GM20431 (cell line): ENCODE measurements around the gene EBNA1BP2.
"Not testable (repeated sequence)": the region's sequence is repeated elsewhere in the genome, so short reads cannot be mapped to it uniquely, and the experiment has no call there.

Source experiments
- in situ Hi-C: fragments of 300-500 bp; cut with MseI, MboI; formaldehyde crosslinking; loops from one replicate; pipeline ENCODE4 v1.15.0; 2020; ENCODE audit warnings: low sequenced_read_pairs; ENCODE audit not compliant: unreplicated experiment

The EBNA1BP2 gene

GRCh38 chr1:43174873-43175272 is 2.8 kb upstream of the EBNA1BP2 start:
- in situ Hi-C loops, result no loop called here

DNA sequence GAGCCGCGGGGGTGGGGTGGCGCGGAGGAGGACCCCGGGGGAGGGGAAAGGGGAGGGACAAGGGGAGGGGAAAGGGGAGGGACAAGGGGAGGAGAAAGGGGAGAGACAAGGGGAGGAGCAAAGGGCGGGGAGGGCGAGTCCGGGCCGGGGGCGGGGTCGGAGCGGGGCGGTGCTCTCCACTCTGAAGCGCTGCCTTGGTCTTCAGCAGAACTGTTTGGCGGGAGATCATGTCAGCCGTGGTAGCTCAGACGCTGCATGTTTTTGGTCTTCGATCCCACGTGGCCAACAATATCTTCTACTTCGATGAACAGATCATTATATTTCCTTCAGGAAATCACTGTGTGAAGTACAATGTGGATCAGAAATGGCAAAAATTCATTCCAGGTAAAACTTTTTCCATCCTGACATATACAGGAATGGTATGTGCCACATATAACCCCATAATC is 460 bp upstream of the EBNA1BP2 start:
- in situ Hi-C loops, result no loop called here

DNA sequence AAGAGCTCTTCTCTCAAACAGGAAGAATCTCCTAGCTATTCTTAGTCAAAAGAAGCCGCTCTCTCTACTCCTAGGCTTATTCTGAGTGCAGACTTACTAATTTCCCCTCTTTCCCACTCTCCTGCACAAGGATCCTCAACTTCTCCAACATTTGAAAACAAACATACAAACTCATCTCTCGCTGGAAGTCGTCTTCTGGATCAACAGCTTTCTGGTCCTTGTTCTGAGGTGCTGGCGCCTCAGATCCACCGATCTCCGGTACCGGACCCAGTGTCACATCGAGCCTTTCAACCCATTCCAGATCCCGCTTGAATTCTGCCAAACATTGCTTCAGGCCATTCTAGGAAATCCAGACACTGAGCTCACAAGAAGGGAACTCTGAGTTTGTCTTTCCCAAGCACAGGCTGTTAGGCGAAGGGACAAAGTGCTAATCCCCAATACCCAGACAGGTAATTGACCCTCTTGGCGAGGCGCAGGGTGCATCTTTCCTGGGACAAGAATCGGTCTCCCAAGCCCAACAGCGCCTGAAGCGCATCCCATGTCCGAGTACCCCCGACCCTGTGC is 696 bp downstream of the EBNA1BP2 start:
- in situ Hi-C loops, result no loop called here

DNA sequence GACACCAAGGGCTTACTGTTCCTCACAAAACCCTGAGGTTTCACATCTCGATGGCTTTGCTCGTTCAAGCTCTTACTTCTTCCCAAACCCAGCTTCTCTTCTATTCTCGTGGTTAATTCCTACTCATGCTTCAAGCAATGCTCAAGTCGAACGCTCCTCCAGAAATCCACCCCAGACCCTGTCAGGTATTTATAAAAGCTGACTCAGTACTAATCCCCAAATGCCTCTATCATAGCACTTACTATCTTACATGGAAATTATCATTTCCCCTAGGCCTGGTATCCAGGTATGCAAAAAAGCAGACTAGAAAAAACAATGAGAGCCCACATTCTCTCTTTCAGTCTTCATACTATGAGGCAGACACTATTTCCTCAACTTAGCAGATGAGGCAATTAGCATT is 6.3 kb downstream of the EBNA1BP2 start:
- in situ Hi-C loops, result no loop called here

DNA sequence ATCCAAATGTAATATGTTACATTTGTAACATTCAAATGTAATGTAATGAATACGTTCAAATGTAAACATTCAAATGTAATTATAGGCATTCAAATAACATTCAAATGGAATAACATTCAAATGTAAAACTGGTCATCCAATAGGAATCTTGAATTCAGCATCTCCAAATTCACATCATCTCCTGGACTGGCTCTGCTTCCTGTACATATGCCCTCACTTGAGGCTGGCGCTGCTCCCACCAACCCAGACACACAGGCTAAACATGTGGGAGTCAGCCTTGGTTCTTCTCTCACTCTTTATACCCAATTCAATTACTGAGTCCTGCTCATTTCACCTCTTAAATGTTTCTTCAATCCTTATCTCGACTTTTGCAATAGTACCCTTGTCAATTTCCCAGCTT is 6.9 kb downstream of the EBNA1BP2 start:
- in situ Hi-C loops, result no loop called here

DNA sequence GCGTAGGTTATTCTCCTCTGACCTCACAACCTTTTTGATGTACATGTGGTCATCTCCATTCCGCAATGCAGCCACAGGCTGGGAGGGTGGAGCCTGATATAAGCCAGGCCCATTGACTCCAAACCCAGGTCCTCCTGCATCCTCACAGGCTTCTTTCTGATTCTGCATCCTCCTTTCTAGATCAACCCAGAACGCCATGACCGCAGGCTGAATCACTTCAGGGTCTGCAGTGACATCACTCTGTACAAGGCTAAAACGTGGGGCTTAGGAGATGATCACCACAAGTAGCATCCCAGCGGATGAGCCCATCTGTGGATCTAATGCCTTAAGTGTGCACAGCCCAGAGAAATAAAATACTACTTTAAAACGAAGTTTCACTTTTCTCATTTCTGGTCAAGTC is 16.1 kb downstream of the EBNA1BP2 start:
- in situ Hi-C loops, result no loop called here

DNA sequence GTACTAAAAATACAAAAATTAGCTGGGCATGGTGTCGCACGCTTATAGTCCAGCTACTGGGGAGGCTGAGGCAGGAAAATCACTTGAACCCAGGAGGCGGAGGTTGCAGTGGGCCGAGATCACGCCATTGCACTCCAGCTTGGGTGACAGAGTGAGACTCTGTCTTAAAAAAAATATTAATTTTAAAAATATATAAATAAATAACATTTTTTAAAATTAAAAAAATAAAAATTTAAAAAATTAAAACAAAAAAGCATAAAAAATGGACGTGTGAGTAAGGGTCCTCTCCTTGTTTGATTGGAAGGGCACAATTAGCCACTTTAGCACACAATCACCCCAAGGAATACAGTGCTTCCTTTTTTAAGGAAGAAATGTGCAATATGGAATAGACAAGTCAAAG is 18.6 kb downstream of the EBNA1BP2 start:
- in situ Hi-C loops, result no loop called here

- in situ Hi-C loops, result no loop called here
These were observed 19.2 kb downstream of the EBNA1BP2 start for GRCh38 chr1:43152866-43153265.

DNA sequence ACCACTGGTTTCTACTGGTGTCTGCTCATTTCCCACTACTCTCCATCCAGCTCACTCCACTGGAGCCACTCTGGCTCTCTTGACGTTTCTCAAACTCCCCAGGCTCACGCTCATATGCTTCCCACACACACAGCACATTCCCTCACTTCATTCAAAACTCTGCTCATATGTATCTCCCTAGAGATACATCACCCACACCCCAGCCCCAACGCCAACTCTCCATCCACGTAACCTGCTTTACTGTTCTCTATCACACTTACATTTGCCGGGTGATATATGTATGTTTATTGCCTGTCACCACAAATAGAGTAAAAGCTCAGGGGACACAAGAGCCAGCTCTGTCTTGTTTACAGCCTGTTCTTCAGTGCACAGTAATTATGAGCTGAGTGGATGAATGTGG is 22.2 kb downstream of the EBNA1BP2 start:
- in situ Hi-C loops, result no loop called here

DNA sequence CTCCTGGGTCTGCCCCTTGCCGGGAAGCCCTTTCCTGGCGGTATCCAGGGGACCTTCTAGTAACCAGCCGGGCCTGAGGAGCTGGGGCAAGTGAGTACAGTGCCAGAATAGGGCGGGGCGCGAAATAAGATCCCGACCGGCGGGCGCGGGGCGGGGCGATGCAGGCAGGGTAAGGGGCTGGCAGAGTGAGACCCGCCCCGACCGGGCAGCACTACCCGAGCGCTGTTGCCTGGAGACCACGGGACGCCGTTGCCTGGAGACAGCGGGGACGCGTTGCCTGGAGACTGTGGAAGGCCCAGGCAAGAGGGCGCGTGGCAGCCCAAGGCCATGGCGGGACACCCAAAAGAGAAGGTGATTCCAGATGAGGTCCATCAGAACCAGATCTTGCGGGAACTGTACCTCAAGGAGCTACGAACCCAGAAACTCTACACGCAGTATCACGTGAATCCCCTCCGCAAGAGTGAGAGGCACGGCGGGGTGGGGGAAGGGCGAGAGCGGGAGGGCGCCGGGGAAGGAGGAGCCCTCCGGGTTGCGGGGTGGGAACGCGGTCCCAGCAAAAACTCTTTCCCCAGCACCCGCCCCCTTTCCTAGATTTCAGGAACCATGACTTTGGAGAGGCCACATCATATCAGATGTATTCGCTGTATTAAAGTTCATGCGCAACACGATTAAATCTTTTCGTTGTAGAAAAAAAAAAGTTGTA is 24.3 kb downstream of the EBNA1BP2 start:
- in situ Hi-C loops, result no loop called here

GRCh38 chr1:43144237-43144636 is 27.9 kb downstream of the EBNA1BP2 start:
- in situ Hi-C loops, result no loop called here

- in situ Hi-C loops, result no loop called here
These were observed 28.6 kb downstream of the EBNA1BP2 start for GRCh38 chr1:43143441-43143888.

DNA sequence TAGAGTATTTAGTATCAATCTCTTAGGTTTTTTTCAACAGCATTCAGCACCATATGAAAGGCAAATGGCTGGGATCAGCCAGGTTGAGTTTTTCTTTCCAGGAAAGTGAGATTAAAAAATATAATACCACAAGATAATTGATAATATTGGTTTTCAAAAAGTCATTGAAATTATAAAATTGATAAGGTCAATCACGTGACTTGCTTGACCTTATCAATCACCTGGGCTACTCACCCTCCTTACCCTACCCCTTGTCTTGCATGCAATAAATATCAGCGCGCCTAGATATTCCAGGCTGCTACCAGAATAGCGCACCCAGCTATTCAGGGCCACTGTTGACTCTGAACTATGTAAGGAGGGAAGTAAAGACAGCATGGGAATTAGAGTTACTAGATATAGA is 31.5 kb downstream of the EBNA1BP2 start:
- in situ Hi-C loops, result no loop called here

DNA sequence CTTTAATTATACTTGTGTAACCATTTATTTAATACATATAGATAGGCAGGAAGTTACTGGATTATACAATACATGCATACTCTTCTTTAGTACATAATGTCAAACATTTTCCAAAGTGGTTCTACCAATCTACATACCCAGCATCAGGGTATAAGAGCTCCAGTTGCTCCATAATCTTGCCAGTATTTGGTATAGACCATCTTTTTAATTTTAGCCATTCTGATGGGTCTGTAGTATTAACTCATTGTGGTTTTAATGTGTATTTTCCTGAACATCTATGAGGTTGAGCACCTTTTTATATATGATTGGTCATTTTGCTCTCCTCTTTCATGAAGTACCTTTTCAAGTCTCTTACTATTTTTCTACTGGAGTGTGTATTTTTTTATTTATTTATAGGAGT is 32.1 kb downstream of the EBNA1BP2 start:
- in situ Hi-C loops, result no loop called here

DNA sequence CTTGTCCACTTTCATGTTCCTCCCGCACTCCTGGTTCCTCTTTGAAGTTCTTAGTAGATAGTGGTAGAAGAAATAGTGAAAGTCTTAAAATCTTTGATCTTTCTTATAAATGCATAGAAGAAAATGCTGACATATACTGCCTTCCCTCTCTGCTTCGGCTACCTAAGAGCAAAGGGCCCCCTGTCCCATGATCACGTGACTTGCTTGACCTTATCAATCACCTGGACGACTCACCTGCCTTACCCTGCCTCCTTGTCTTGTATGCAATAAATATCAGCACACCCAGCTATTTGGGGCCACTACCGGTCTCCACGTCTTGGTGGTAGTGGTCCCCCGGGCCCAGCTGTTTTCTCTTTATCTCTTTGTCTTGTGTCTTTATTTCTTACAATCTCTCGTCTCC is 32.8 kb downstream of the EBNA1BP2 start:
- in situ Hi-C loops, result not testable (repeated sequence)

DNA sequence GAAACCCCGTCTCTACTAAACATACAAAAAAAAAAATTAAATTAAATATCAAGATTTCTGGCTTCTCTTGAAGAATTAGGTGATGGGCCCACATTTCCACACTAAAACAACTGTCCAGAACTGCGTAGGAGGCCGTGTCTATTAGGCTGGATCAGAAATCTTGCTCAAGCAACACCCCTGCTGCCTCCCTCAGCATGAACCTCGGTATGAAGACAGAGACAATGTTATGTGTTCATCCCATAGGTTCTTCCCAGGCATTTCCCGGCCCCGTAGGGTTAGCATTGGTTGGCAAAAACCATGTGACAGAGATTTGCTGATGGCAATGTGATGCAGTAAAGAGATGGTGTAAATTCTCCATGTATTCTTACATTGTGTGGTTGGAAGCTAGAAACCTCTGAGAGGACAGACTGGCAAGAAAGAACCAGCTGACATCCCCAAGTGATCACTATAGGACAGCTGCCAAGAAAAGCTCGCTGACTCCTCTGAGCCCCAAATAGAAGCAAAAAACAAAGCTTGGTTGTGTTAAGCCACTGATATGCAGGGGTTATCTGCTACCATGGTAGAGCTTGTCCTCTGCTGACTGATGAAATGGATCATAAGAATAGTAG is 34.5 kb downstream of the EBNA1BP2 start:
- in situ Hi-C loops, result no loop called here

DNA sequence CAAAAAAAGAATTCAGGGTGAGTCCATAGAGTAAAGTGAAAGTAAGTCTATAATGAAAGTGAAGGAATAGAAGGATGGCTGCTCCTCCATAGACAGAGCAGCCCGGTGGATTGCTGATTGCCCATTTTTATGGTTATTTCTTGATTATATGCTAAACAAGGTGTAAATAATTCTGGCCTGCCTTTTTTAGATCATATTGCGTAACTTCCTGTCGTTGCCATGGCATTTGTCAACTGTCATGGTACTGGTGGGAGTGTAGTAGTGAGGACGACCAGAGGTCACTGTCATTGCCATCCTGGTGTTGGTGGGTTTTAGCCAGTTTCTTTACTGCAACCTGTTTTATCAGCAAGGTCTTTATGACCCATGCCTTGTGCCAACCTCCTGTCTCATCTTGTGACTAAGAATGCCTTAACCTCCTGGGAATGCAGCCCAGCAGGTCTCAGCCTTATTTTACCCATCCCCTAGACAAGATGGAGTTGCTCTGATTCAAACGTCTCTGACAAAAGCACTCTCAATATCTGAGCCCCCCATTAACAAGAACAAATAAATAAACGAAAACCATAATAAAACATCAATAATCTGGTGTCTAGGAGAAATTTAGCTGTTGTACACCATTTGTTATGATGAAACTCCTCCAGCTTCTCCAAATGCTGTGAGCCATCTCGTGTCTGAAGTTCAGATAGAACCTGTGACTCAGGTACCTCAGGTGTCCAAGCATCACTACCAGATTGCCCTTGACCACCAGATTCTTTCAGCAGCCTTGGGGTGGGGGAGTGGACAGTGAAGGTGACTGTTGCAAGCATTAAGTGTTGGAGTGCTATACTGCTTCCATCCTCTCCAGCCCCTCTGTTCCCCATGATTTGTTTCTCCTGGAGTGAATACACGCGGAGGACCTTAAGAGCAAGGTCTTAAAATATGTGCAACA is 36.0 kb downstream of the EBNA1BP2 start:
- in situ Hi-C loops, result no loop called here

DNA sequence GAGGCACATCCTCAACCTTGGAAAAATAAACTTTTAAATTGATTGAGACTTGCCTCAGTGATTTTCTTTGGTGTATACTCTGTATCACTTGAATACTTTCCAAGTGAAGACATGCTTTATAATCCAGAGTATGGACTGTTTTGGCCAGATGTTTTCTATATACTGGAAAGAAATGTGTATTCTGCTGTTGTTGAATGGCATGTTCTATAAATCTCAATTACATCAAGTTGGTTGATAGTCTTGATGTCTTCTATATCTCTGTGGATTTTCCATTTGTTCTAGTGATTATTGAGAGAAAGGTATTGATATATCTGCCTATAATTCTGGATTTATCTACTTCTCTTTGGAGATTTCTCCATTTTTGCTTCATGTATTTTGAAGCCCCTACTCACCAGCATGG is 37.5 kb downstream of the EBNA1BP2 start:
- in situ Hi-C loops, result no loop called here

GRCh38 chr1:43134068-43134467 is 38.0 kb downstream of the EBNA1BP2 start:
- in situ Hi-C loops, result no loop called here

GRCh38 chr1:43129426-43129825 is 42.7 kb downstream of the EBNA1BP2 start:
- in situ Hi-C loops, result no loop called here

- in situ Hi-C loops, result no loop called here
These were observed 43.3 kb downstream of the EBNA1BP2 start for GRCh38 chr1:43128816-43129215.
